Endodermal cell (in vitro differentiated cells): ENCODE results near the gene HSF2. TPM values are rescaled to one million over a fixed set of nuclear protein-coding genes. Genes with fewer than 3 reads are reported as not detected.
A peak's percentile ranks its signal among the peaks of the same experiment; 100 is the strongest.

Experiments used
- DNase-seq: peaks from one replicate; pipeline ENCODE4 v3.0.0-alpha.2; 2017
- H3K27ac ChIP-seq: 2 replicates; pipeline ENCODE4 v1.5.1; 2013; ENCODE audit warnings: mild to moderate bottlenecking, low read depth, low read length, moderate library complexity
- H3K27me3 ChIP-seq: 2 replicates; pipeline ENCODE4 v1.6.1; 2013; ENCODE audit warnings: mild to moderate bottlenecking, low read length, moderate library complexity; ENCODE audit not compliant: insufficient read depth, control insufficient read depth, poor library complexity, severe bottlenecking
- H3K36me3 ChIP-seq: 2 replicates; pipeline ENCODE4 v1.7.0; 2013; ENCODE audit warnings: mild to moderate bottlenecking, low read length, moderate library complexity; ENCODE audit not compliant: control insufficient read depth, insufficient read depth
- H3K4me1 ChIP-seq: one replicate; pipeline ENCODE4 v1.7.0; 2013; ENCODE audit warnings: low read length; ENCODE audit not compliant: control insufficient read depth, insufficient read depth
- H3K4me3 ChIP-seq: 2 replicates; pipeline ENCODE4 v1.5.1; 2013; ENCODE audit warnings: mild to moderate bottlenecking, low read length, moderate library complexity
- H3K9ac ChIP-seq: 2 replicates; pipeline ENCODE4 v1.6.1; 2013; ENCODE audit warnings: mild to moderate bottlenecking, low read length, moderate library complexity; ENCODE audit not compliant: poor library complexity, severe bottlenecking; ENCODE audit errors: extremely low read depth
- H3K9me3 ChIP-seq: 2 replicates; pipeline ENCODE4 v1.6.1; 2013; ENCODE audit warnings: mild to moderate bottlenecking, low read length, moderate library complexity; ENCODE audit not compliant: control insufficient read depth
- H3K27ac Mint-ChIP-seq: 2 replicates; pipeline ENCODE4 v1.8.0; 2020; ENCODE audit warnings: mixed read lengths
- H3K27me3 Mint-ChIP-seq: 2 replicates; pipeline ENCODE4 v1.8.0; 2021; ENCODE audit warnings: mild to moderate bottlenecking, mixed read lengths; ENCODE audit not compliant: insufficient read depth
- H3K36me3 Mint-ChIP-seq: 2 replicates; pipeline ENCODE4 v1.8.0; 2020; ENCODE audit warnings: low read depth, mixed read lengths
- H3K4me1 Mint-ChIP-seq: 2 replicates; pipeline ENCODE4 v1.8.0; 2020; ENCODE audit warnings: mixed read lengths
- H3K4me3 Mint-ChIP-seq: 2 replicates; pipeline ENCODE4 v1.8.0; 2020; ENCODE audit warnings: mild to moderate bottlenecking, moderate library complexity, mixed read lengths
- H3K9me3 Mint-ChIP-seq: 2 replicates; pipeline ENCODE4 v1.8.0; 2020; ENCODE audit warnings: mild to moderate bottlenecking, mixed read lengths
- CTCF ChIP-seq: fragments of 200-600 bp; sonication (generic); conservative IDR thresholded peaks from 2 replicates; pipeline ENCODE4 v1.5.0; 2021; ENCODE audit warnings: antibody characterized with exemption, mild to moderate bottlenecking
- WGBS, 2 experiments: methylation state at CpG; one replicate each; pipeline versions ENCODE4 v1.1.5 to v1.1.7; 2013; ENCODE audit warnings: missing lambda C conversion rate in 2 of 2, mixed read lengths in 1 of 2; ENCODE audit not compliant: insufficient coverage in 1 of 2, insufficient read length in 1 of 2; 5-methylcytosine and 5-hydroxymethylcytosine counted together
- total RNA-seq, 2 donors: library from RNA; stranded (reverse); fragmentation: NEBNext Ultra II Directional in 1 of 2; extraction: Animal tissue kit (Norgen Biotek cat#: 25700) in 1 of 2; gene quantifications; 2 replicates in 1 of 2; 3 replicates in 1 of 2; pipeline ENCODE4 v1.2.1, GENCODE V29; 2021

HSF2 gene
- total RNA-seq, 2 donors from 2014 or later, result 21.0 to 34.2 TPM

GRCh38 chr6:122394016-122394415, 5.4 kb upstream of the HSF2 start:
- no peaks in the 10 kb centered on the region for H3K9me3 ChIP-seq
- H3K36me3 ChIP-seq, result no peaks in the 10 kb centered on the region
- no peak for TF ChIP-seq CTCF
- 83 to 90% methylated on average over 5 of the region's 5 CpGs for WGBS, 2 experiments
- peaks cover 85% of the 10 kb centered on the region for H3K27me3 Mint-ChIP-seq
- no peak overlapping the region for H3K4me3 ChIP-seq
- no peaks in the 10 kb centered on the region for H3K4me1 ChIP-seq
- H3K27ac Mint-ChIP-seq, result no peak overlapping the region
- no peaks in the 10 kb centered on the region for H3K9me3 Mint-ChIP-seq
- H3K27ac ChIP-seq, result no peak overlapping the region
- no peaks in the 10 kb centered on the region for H3K36me3 Mint-ChIP-seq
- H3K27me3 ChIP-seq, result peaks cover 93% of the 10 kb centered on the region
- no peak overlapping the region for H3K4me3 Mint-ChIP-seq
- no peaks in the 10 kb centered on the region for H3K4me1 Mint-ChIP-seq
- no peak for DNase-seq
- H3K9ac ChIP-seq, result no peak overlapping the region

DNA sequence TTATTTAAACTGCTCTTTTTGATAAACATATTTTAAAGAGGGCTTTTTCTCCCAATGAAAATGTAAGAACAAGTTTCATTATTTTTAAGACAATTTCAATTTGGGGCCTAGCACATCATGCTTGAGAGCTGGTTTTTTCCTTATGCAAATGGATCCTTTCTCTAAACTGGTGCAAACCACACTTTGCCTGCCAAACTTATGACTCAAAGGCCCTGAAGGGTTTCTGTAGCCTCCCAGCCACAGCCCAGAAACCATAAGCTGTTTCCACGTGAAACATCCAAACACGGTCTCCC, 451 bp upstream of the HSF2 start:
- DNase-seq, result no peak
- H3K4me1 Mint-ChIP-seq, result peaks cover 14% of the 10 kb centered on the region
- peak overlapping the region; percentile 82 for H3K4me3 Mint-ChIP-seq
- no peaks in the 10 kb centered on the region for H3K9me3 ChIP-seq
- H3K36me3 Mint-ChIP-seq, result no peaks in the 10 kb centered on the region
- 0 to 3% methylated on average over 2 of the region's 2 CpGs for WGBS, 2 experiments
- H3K36me3 ChIP-seq, result no peaks in the 10 kb centered on the region
- H3K4me3 ChIP-seq, result peak overlapping the region; percentile 69
- no peak overlapping the region for H3K9ac ChIP-seq
- no peak for TF ChIP-seq CTCF
- H3K27me3 Mint-ChIP-seq, result peaks cover 43% of the 10 kb centered on the region
- no peaks in the 10 kb centered on the region for H3K9me3 Mint-ChIP-seq
- H3K27me3 ChIP-seq, result peaks cover 43% of the 10 kb centered on the region
- H3K27ac ChIP-seq, result no peak overlapping the region
- no peaks in the 10 kb centered on the region for H3K4me1 ChIP-seq
- H3K27ac Mint-ChIP-seq, result no peak overlapping the region

DNA sequence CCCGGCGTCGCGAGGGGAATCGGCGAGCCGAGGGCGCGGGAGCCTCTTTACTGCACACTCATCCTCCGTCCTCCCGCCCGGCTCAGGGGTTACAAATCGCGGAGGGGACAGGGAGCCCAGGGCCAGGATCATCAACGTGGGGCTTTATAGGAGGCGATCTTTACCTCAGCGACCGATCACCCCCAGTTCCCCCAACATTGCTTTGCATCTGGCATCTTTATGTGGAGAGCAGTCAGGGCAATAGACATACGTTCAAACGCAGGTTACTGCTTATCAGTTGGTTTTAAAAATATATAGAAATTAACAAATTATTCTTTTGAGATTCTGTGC, 634 bp downstream of the HSF2 start:
- WGBS, 2 experiments, result 1% methylated on average over 20 of the region's 20 CpGs; no CpG with 5 or more reads in 1 of the 2 experiments
- Histone ChIP-seq H3K4me1 (no peaks in the 10 kb centered on the region), H3K4me3 (peak overlapping the region; percentile 91), H3K36me3 (no peaks in the 10 kb centered on the region), H3K9me3 (no peaks in the 10 kb centered on the region), H3K27me3 (peaks cover 32% of the 10 kb centered on the region), H3K27ac (peak overlapping the region; percentile 85), H3K9ac (peak overlapping the region; percentile 89)
- Mint-ChIP-seq H3K4me3 (peak overlapping the region; percentile 82), H3K27me3 (peaks cover 32% of the 10 kb centered on the region), H3K36me3 (no peaks in the 10 kb centered on the region), H3K9me3 (no peaks in the 10 kb centered on the region), H3K27ac (peak overlapping the region; percentile 89), H3K4me1 (peaks cover 14% of the 10 kb centered on the region)
- no peak for TF ChIP-seq CTCF
- no peak for DNase-seq
